Right lung (tissue), 5 donors: Measurements from ENCODE around the gene PSTK. TPM values are rescaled to one million over a fixed set of nuclear protein-coding genes. Genes with fewer than 3 reads are reported as not detected.

Experiments
- DNase-seq, 2 donors: peaks; one replicate each; pipeline ENCODE4 v3.0.0-alpha.2; 2013
- polyA plus RNA-seq, 5 donors: library from polyadenylated mRNA; unstranded; fragments of 120-200 nt; gene quantifications; one replicate each; pipeline versions ENCODE4 v1.2.1 to v1.2.3, GENCODE V29; 2013; ENCODE audit warnings: inconsistent platforms in 1 of 5, low replicate concordance in 1 of 5; ENCODE audit not compliant: insufficient read length in 5 of 5, insufficient read depth in 1 of 5

The PSTK gene
- polyA plus RNA-seq, 5 donors = 6.6 to 11.1 (median 8.5) TPM

DNA sequence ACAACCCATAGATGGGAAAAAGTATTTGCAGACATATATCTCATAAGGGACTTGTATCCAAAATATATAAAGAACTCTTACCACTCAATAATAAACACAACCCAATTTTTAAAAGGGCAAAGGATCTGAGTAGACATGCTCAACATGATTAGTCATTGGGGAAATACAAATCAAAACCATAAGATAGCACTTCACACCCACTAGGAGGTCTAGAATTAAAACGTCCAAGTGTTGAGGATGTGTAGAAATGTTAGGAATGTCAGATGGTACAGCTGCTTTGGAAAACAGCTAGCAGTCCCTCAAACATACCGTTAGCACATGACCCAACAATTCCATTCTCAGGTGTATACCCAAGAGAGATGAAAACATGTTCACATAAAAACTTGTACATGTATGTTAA is 8.3 kb downstream of the PSTK start:
- no peak for DNase-seq

DNA sequence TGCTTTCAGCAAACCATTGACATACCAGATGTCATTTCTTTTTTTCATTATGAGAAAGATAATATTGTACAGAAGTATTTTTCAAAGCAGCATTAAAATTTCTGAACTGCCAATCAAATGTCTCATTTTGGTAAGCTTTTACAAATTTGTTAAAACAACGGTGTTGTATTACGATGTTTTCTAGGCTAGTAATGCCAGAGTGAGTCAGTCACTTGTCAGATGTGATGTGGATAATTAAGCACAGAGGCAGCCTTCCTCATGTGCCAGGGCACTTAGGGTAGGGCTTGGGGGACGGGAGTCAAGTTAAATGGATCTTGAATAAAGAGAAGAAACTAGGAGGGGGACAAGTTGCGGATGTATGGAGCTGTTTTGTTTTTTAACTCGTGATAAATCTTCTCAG is 10.1 kb downstream of the PSTK start:
- DNase-seq = no peak

DNA sequence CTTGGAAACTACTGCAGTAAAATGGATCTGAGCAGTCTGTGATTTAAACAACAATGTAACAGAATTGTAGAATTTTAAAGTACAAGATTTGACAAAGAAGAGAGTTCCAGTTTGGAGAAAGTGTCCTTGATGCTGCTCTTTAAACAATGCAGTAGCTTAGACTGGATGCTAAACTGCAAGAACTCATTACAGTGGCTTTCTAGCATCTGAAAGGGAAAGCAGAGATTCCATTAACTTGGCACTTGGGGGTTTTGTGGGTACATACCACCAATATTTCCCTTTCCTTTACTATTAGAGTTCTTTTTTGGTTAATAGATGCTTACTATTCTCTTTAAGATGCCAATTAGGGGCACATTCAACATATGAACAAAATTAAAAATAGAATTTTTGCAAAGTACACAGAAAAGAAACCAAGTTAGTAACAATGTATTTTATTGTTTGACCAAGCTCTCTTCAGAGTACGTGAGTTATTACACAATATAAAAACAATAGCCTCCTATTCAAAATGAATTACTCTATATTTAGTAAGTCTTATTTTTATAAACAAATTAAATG is 11.9 kb downstream of the PSTK start:
- no peak for DNase-seq

DNA sequence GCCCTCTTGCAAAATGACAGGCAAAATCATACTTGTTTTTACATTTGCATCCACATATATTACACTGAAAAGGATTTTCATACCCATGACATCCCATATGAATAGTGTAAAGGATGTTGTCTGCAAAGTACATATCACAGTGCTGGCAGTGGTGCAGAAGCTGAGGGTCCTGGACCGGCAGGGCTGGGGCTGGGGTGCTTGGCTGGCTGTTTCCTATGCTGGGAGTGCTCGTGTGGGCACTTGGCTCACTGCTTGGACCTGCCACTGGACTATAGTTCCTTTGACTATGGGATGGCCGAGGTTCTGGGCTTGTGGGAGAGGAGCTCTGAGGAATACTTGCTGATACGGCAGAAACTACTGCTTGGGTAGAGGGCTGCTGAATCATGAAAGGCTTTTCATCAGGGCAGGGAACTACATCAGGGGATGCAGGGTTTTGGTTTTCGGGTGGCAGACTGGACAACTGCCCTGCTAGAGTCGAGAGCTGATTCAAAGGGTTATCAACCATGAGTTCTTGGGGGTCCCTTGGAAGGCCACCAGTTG is 13.7 kb downstream of the PSTK start:
- no peak for DNase-seq

DNA sequence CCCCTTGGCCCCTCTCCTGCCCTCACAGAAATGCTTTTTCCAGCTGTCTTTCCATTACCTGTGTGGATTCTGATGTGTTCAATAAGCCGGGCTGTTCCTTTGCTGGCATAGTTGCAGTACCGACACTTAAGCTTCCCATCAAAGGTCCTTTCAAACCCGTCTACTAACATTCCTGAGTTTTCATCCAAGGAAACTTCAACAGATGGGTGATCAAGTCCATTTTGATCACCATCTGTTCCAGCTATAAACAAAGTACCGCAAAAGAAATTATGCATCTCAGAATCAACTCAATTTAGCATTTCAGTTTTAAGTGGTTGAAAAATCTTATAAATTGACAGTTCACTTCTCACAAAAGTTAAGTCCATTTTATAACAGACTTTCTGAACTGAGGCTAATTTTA is 15.7 kb downstream of the PSTK start:
- no peak for DNase-seq

DNA sequence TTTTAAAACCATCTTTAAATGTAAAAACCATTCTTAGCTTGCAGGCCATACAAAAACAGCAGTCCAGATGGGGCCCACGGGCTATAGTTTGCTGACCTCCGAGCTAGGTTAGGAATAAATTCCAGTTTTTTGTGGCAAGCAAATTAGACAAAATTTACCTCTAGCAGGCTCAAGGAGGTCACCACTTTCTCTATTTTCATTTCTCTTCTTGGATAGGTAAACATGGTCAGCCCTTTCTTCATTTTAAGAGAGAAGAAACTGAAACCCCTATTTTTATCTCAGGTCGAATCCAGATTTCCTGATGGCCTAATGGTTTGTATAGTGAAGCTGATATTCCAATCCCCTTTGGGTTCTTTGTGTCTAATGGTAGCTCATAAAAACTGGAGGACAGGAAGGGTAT is 17.7 kb downstream of the PSTK start:
- DNase-seq = no peak

DNA sequence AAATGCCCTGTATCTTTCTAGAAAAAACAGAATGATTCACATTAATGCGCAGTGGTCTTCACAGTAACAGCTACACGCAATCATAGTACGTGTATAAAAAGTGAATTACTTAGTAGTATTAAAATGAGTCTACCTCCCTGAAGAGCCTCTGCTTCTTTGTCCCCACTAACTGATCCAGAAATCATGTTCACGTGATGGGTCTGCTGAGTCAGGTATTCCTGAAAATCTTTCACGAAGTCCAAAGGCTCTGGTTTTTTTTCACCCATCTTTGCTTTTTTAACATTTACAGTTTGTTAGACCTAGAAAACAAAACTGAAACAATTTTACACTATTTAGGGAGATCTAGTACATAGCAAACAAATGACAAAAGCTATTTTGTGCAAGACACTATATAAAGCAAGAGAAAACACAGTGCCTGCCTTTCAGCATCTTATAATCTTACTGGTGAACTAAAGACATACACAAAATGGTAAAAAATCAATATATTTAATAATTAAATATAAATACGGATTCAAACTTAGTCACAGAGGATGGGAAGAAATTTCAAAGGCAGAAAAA is 18.2 kb downstream of the PSTK start:
- DNase-seq = no peak

DNA sequence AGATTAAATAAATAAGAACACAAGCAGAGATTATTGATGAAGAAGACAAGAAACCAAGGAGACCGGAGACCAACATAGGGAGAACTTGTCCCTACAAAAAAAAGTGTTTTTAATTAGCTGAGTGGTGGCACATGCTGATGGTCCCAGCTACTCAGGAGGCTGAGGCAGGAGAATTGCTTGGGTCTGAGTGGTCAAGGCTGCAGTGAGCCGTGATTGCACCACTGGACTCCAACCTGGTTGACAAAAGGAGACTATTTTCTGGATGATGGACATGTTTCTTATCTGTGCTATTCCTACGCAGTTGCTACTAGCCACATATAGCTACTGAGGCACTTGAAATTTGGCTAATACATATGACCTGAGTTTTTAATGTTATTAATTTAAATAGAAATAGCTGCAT is 18.7 kb downstream of the PSTK start:
- DNase-seq = no peak

DNA sequence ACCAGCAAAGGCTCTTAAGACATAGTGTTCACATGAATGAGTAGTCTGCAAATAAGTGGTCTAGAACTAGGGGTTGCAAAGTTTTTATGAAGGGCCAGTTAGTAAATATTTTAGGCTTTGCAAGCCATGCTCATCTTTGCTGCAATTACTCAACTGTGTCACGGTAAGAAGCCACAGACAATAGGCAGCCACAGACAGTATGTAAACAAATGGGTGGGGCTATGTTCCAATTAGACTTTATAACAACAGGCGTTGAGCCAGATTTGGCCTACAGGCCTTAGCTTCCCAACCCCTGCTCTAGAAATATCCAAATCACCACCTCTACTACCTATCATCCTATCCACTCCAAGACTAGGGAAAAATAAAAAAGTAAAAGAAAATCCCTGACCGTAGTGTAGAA is 19.1 kb downstream of the PSTK start:
- no peak for DNase-seq

DNA sequence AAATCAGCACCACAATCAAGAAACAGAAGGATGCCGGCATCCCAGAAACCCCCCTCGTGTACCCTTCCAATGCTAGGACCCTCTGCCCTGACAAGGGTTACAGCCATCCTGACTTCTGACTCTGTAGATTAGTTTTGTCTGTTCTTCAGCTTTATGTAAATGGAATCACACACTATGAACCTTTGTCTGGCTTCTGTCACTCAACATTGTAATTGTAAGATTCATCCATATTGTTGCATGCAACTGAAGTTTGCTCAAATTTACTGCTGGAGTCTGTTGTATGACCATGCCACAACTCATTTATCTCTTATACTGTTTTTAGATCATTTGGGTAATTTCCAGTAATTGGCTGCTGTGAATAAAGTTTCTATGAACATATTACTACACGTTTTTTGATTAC is 20.0 kb downstream of the PSTK start:
- DNase-seq = no peak

DNA sequence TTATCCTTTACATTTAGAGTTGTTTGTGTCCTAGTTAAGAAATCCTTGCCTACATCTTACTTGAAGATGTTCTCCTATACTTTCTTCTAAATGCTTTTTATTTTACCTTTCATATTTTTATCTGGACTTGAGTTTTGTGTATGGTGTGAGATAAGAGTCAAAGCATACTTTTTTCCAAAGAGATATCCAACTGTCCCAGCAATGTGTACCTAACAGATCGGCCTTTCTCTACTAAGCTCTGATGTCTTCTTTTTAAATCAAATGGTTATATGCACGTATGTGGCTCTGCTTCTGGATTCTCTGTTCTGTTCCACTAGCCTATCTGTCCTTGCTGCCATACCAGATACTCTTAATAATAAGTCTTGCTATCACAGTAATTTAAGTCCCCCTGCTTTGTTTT is 21.2 kb downstream of the PSTK start:
- DNase-seq = no peak

DNA sequence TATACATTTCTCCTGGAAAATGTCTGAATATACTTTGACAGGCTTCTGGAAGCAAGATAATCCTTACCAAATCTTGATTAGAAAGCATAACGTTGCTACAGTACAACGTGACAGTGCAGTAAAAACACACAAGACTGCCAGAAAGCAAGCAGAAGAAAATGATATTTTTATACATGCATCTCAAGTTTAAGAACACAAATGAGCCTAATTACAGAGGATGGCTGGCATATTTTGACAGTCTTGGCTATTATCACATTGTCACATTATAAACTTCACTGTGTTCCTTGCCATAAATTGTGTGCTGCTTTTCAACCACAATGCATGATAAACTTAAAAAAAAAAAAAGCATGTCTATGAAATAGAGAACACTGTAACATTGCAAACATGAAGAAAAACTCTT is 24.1 kb downstream of the PSTK start:
- DNase-seq = no peak

DNA sequence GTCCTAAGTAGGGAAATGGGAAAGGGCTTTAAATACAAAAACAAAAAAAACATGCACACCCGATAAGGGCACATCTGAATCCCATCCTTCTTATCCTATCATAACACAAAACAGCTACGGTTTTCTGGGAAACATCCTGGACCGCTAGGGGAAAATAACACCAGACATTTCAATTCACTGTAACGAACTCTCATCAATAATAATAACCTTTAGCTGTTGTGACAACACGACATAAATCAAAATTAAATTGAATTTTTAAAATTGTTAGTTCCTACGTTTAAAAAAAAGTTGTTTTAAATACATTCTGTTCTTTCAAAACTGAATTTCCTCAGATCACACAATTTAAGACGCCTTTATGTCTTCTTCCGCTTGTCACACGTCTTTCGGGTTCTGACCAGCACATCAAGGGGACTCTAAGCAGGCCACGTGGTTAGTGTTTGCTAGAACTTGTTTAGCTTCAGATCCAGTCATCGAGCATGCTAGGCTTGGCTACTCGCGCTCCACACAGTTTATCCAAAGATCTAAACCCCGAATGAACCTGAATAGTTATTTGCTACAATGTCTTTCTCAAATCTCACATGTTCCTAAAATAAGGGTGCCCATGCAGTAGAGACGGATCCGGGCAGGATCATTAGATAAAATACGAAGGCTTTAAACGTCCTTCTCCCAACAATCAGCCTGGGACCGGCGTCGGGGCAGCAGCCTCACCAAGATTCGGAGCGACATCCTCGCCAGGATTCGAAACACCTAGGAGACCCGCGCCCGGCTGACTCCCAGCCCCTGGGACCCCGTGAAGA is 27.6 kb downstream of the PSTK start:
- DNase-seq = peak; percentile 16 to 29

DNA sequence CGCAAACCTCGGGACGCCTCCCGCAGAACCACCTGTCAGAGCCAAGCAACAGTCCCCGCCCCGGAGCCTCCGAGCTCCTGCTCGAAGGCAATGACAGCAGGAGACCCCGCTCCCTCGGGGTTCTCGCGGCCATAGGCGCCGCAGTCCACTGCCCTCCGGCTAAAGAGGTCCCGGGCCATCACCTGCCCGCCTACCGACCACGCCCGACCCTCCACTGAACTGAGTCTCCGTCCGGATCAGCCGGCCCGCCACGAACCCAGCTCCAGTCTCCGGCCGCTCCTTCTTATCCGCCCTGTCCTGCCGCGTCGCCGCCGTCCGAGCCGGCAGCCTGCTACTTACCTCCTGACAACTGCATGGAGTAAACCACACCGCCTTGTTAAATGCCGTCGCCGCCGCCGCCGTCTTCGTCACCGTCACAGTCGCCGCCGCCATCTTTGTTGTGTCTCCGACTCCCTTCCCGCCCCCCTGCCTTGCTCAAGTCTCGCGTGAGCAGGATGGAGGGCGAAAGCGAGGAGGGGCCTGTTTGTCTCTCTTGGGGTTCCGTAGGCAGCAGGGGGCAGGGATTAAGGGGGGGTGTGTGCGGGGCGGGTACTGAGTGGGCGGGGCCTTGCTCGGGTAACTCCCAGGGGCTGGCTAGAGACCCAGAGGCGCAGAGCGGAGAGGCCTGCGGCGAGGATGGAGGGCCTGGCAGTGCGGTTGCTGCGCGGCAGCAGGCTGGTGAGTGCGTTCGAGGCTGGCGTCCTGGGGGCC is 28.3 kb downstream of the PSTK start, which contains the start of the genes ACADSB and IKZF5:
ACADSB (plus strand) TSS at position 652 of the 750 bp plus-strand sequence; CDS start at position 676, 24 bp downstream.
IKZF5 (minus strand) TSS at position 441 of the 750 bp plus-strand sequence. CDS start 10,170 bp downstream, outside the sequence.
- peak; percentile 96 to 97 for DNase-seq

DNA sequence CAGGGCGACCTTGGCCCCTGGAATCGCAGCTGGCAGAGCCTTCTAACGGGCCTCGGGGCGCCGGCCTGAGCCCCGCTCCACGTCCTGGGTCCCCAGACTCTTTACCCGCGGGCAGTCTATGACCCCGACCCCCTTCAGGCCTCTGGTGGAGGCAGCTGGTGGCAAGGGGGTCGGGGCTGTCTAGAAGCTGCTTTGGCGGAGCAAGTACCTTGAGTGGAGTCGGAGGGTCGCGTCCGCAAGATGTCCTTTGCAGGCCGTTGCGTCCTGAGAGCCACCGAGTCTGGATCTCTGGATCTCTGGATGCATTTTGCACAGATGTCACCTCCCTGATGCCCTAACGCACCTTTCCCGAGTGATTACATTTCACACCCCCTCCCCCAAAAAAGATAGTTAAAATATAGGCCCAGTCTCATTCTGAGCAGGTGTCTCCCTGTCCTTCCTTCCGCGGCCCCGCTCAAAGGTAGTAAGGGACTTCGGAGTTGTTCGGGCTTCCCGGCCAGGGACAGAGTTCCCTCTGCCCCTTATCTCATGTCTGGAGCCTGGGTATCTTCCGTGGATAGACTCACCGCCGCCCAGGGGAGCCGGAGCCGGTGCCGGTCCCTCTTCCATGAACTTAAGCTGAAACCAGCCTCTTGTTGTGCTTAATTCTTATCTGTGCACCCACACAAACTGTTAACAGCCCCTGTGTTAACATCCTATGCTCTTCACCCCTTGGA is 29.1 kb downstream of the PSTK start:
- no peak for DNase-seq

DNA sequence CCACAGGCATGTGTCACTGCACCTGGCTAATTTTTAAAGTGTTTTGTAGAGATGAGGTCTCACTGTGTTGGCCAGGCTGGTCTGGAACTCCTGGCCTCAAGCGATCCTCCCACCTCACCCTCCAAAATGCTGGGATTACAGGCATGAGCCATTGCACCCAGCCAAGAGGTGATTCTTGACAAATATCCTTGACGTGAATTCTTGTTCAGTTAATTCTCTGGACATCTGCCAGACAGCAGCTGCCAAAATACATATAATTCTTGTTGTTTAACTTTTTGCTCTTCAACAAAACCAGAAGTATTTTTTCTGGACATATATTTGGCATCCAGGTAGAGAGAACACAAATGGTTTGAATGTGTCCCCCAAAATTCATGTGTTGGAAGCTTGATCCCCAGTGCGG is 31.8 kb downstream of the PSTK start:
- no peak for DNase-seq

DNA sequence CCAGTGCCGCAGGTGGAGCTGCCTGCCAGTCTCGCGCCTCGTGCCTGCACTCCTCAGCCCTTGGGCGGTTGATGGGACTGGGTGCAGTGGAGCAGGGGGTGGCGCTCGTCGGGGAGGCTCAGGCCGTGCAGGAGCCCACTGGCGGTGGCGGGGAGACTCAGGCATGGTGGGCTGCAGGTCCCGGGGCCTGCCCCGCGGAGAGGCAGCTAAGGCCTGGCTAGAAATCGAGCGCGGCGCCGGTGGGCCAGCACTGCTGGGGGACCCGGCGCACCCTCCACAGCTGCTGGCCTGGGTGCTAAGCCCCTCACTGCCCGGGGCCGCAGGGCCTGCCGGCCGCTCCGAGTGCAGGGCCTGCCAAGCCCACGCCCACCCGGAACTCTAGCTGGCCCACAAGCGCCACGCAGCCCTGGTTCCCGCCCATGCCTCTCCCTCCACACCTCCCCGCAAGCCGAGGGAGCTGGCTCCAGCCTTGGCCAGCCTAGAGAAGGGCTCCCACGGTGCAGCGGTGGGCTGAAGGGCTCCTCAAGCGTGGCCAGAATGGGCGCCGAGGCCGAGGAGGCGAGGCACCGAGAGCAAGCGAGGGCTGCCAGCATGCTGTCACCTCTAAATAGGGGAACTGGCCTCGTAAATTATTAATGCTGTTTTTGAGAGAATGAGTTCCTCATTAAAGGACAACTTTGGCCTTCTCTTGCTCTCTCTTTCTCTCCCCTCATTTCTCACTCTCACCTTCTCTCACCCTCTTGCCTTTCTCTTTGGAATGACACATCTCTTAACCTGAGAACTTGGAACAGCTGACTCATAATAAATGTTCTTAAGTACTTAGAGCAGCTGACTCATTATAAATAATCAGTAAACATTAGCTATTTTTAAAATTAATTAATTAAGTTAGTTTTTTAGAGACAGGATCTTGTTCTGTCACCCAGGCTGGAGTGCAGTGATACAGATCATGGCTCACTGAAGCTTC is 33.5 kb downstream of the PSTK start:
- DNase-seq = no peak

DNA sequence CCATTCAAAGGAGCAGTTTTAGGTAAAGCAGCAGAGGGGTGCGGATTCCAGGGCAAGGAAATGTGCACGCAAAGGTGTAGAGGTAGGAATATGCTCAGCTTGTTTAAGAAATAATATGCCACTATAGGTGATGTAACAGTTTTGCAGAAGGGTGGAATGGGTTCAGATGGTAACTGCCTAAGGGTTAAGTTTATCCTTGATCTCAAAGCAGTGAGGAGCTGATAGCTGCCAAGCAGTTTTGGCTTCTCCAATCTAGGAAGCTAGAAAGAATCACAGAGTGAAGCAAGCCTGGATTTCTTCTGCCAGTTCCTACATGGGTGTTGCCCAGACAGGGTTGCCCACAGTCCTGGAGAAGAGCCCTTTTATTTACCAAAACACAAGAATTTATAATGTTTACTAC is 34.6 kb downstream of the PSTK start:
- DNase-seq = no peak

DNA sequence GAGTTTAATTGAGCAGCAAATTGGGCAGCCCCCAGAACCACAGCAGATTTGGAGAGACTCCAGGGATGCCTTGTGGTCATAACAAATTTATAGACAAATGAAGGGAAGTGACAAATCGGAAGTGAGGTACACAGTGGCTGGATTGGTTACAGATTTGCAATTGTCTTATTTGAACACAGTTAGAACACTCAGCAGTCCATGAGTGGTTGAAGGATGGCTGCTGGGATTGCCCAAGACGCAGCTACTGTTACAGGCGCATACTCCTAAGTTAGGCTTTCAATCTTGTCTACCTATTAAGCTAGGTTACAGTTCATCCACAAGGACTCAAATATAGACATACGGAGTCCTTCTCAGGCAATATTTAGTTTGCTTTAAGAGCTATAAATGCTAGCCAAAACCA is 36.0 kb downstream of the PSTK start:
- DNase-seq = no peak

DNA sequence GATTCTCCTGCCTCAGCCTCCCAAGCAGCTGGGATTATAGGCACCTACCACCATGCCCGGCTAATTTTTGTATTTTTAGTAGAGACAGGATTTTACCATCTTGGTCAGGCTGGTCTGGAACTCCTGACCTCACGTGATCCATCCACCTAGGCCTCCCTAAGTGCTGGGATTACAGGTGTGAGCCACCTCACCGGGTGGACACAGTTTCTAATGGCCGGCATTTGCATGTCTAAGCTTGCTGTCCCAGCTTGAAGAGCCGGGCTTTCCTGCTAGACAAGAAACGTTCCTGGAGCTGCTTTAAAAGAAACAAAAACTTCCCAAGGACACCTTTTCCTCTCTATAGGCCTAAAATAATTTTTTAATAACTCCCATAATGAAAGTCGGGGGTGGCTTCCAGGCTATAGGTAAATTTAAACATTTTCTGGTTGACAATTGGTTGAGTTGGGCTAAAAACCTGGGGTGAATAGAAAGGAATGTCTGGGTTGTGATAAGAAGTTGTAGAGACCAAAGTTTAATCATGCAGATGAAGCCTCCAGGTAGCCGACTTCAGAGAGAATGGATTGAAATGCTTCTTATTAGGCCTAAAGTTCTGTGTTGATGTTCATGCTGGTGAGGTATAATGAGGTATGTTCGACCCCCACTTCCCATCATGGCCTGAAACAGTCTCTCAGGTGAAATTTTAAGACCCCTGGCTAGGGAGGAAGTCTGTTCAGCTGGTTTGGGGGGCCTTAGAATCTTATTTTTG is 37.4 kb downstream of the PSTK start:
- DNase-seq = no peak
